Stomach (tissue), 4 donors: Measurements from ENCODE around the gene ABCA1.

Experiments used
- POLR2A ChIP-seq, 4 donors: fragments of 450-650 bp; IDR thresholded peaks; one replicate each; pipeline ENCODE4 v1.6.1; 2016; ENCODE audit warnings: antibody characterized with exemption in 4 of 4, control low read depth in 2 of 4, mild to moderate bottlenecking in 1 of 4, moderate library complexity in 1 of 4
- TF ChIP-seq, protein P1 (sequence below), 7 experiments: fragments of 450-650 bp in 4 of 7; fragments of 200-600 bp in 3 of 7; sonication (generic) in 3 of 7; IDR thresholded peaks; one replicate each; pipeline ENCODE4 v1.5.1; 2016 to 2019; ENCODE audit warnings: antibody characterized with exemption in 7 of 7, control low read depth in 2 of 7, mild to moderate bottlenecking in 1 of 7

DNA sequence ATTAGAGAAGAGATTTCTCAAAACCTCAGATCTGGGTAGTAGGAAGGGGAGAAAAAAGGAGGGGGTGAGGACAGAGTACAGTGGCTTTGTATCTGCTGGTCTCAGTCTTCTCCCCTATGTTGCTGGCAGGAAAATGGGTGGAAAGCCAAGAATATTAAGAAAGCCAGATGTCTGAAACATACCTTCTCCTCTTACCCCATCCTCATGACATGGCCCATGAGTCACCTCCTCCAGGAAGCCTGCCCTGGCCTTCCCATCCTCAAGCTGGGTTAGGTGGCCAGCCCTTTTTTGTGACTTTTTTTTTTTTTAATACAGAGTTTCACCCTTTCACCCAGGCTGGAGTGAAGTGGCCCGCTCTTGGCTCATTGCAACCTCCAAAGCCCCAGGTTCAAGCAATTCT lies 61.8 kb downstream of the ABCA1 start:
- TF ChIP-seq POLR2A (IDR thresholded peaks at IDR 0.05) = no peak
- TF ChIP-seq, protein P1, sequence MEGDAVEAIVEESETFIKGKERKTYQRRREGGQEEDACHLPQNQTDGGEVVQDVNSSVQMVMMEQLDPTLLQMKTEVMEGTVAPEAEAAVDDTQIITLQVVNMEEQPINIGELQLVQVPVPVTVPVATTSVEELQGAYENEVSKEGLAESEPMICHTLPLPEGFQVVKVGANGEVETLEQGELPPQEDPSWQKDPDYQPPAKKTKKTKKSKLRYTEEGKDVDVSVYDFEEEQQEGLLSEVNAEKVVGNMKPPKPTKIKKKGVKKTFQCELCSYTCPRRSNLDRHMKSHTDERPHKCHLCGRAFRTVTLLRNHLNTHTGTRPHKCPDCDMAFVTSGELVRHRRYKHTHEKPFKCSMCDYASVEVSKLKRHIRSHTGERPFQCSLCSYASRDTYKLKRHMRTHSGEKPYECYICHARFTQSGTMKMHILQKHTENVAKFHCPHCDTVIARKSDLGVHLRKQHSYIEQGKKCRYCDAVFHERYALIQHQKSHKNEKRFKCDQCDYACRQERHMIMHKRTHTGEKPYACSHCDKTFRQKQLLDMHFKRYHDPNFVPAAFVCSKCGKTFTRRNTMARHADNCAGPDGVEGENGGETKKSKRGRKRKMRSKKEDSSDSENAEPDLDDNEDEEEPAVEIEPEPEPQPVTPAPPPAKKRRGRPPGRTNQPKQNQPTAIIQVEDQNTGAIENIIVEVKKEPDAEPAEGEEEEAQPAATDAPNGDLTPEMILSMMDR (IDR thresholded peaks at IDR 0.05) = no peak
